Stimulated activated CD4-positive, alpha-beta T cell treated with anti-CD3 and anti-CD28 coated beads, Interleukin-1b, Interleukin-23, amount 100 ng/mL, for 4 hours (primary cell): Measurements from ENCODE around the gene P2RX3.
"Not testable (repeated sequence)": the region's sequence is repeated elsewhere in the genome, so short reads cannot be mapped to it uniquely, and the experiment has no call there.

Source experiments
- DNase-seq, 2 donors: peaks; one replicate each; pipeline ENCODE4 v3.0.0-alpha.2; 2020; ENCODE audit warnings: low read depth in 2 of 2

The P2RX3 gene

DNA sequence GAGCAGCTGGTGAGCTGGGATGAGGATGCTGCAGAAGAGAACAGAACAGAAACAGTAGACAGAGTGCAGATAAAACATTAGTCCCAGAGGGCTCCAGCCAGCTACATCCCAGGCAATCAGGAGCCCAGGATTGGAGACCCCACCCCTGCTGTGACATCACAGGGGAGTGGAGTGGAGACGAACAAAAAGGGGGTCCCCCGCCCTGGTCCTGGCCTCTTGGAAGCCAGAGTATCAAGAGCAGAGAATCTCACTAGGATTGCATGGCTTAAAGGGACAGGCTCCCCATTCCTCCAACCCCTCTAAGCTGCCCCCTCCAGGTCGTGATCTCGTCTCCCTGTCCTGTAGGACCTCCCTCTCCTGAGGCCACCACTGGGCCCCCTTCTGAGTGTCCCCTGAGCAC, at the start of gene P2RX3:
Gene P2RX3, plus strand, starts transcription at position 211 of the 400 bp plus-strand sequence. CDS start 199 bp downstream, outside the sequence.
- no peak for DNase-seq

DNA sequence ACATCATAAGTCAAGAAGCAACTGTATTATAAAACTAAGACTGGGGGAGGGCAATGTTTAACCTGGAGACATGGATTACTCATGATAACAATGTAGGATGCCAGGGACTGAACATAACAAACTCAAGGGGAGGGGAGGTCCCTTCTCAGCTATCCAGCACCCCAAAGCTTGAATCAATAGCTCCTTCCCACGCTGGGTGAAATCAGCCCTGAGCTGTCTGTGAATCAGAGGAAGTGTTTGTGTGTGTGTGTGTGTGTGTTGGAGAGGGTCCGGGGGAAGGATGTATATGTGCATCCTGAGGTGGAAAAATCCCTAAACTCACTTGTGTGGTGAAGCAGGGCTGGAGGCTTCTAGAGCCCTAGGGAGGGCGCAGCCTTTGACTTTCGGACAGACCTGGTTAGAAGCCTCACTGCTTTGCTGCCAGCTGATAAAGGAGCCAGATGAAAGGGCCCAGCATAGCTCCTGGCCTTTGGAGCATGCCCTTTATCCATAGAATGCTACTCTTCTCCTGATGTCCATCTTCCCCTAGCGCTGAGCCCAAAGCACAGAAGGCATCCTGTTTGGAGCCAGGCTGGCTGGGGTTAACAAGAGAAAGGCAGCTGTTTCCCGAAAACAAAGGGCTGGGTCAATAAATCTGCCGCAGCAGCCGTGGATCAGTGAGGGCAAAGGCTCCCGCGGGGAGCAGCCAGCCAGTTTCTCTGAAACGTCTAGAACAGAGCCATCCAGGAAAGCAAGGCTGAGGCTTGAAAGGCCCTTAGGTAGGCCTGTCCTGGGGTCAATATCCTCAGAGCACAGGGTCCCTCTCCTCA, 49.2 kb upstream of the P2RX3 start:
- DNase-seq: no peak

GRCh38 chr11:57290288-57290687, 47.9 kb upstream of the P2RX3 start:
- DNase-seq: no peak

- no peak for DNase-seq
Measured at GRCh38 chr11:57294225-57295131, 43.7 kb upstream of the P2RX3 start.

DNA sequence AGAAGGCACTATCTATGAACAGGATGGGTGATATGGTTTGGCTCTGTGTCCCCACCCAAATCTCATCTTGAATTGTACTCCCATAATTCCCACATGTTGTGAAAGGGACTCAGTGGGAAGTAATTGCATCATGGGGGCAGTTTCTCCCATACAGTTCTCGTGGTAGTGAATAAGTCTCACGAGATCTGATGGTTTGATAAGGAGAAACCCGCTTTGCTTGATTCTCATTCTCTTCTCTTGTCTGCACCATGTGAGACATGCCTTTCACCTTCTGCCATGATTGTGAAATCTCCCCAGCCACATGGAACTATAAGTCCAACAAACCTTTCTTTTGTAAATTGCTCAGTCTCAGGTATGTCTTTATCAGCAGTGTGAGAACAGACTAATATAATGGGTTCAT, 41.9 kb upstream of the P2RX3 start:
- not testable (repeated sequence) for DNase-seq

- no peak for DNase-seq
Measured at GRCh38 chr11:57297221-57297620, 40.9 kb upstream of the P2RX3 start.

GRCh38 chr11:57299150-57299737, 38.9 kb upstream of the P2RX3 start:
- no peak for DNase-seq

- DNase-seq: no peak
Measured at GRCh38 chr11:57300785-57301184, 37.4 kb upstream of the P2RX3 start.

DNA sequence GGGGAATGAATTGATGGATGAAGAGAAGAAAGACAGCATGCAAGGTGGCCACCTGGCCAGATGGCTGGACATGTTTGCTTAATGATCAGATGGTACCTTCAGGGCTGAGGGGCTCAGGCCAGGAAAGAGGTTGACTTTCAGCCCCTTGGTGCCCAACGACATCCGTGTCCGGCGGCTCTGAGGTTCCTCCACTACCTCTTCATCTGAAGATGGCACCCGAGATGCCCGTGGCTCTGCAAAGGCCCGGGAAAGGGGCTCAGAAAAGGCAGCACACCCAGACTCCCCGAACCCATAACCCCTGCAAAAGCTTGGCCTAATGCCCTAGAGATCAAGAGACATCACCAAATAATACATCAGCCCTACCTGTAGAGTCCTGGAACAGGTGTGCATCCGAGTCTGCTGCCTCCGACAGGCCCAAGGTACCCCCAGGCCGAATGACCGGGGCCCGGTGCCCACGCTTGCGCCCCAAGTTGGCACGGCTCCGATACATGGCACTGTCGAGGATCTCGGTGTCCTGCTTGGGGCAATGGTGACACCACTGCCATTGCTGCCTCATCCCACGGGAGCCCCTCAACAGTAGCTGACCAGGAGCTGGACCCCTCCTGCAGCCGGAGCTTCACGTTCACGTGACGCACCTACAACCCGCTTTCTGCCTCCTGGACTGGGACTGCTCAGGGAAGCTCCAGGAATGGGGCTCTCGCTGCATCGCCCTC, 36.3 kb upstream of the P2RX3 start:
- no peak for DNase-seq

DNA sequence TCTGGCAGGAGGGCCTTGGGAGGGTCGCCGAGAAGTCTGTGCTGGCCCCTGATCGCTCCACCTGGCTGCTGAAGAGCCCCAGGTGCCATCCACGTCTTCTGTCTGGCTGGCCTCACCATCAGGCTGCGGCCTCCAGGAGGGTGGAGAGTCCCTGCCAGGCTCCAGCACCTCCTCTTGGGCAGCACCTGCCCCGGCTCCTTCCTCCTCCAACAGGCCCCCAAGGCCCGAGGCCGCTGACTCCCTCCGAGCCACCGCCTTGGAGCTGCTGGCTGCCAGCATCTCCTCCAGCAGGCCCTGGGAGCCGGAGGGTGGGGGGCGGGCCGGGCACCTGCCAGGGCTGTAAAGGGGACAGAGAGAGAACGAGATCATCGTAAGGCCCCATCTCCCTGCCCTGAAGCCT, 35.7 kb upstream of the P2RX3 start:
- no peak for DNase-seq

- DNase-seq: no peak
Measured at GRCh38 chr11:57303280-57303989, 34.7 kb upstream of the P2RX3 start.

DNA sequence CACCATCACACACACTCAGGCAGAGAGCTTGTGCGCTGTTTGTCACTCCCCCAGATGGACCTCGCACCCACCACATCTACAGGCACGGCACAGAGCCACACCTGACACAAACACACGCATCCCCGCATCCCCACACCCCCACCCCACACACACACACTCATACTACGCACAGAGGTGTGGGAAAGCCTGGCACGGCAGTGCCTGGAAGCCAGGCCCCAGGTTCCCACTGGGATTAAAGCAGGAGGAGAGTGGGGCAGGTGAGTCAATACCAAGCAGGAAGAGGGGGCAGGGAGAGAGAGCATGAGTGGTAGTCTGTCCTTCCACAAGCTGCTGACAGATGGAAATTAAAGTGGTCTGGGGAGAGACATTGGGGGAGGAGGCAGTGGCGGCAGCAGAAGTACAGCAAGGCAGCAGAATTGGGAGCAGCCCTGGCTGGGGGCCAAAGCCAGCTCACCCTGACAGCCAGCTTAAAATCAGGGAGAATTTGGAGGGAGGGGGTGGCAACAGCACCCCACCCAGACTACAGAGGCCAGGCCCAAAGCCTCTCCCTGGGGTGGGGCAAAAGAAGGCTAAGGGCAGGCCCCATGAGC, 34.1 kb upstream of the P2RX3 start:
- DNase-seq: no peak

GRCh38 chr11:57305523-57305922, 32.6 kb upstream of the P2RX3 start:
- no peak for DNase-seq

GRCh38 chr11:57306161-57306876, 31.8 kb upstream of the P2RX3 start:
- no peak for DNase-seq

GRCh38 chr11:57306940-57307565, 31.1 kb upstream of the P2RX3 start:
- DNase-seq: no peak

DNA sequence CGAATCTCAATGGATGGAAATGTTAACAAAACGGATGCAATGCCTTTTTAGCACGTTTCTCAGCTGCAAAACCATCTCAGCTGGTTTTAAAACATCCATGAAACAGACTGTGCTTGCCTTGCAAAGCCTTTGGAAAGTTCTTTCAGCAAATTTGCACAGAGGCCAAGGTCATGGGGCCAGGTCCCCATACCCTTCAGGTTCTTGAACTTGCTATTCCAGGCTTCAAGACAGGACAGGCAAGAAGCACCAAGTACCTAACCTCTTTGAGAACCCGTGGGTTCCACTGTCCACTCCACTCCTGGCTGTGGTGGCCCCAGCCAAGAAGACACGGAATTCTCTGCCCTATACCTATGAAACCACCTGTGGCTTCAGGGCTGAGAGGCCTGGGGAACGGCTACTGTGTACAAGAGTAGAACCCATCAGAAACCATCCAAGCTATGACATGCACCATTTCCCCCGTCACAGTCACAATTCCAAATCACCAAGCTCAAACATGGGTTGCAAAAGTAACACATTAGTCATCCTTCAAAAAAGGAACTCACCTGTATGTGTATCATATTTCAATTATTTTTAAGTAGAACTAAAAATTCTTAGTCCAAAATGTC, 30.4 kb upstream of the P2RX3 start:
- DNase-seq: no peak

GRCh38 chr11:57308426-57309060, 29.6 kb upstream of the P2RX3 start:
- no peak for DNase-seq
